ENCODE results near the gene FHL3.
"Not testable (repeated sequence)": the region's sequence is repeated elsewhere in the genome, so short reads cannot be mapped to it uniquely, and the experiment has no call there.

The FHL3 gene

DNA sequence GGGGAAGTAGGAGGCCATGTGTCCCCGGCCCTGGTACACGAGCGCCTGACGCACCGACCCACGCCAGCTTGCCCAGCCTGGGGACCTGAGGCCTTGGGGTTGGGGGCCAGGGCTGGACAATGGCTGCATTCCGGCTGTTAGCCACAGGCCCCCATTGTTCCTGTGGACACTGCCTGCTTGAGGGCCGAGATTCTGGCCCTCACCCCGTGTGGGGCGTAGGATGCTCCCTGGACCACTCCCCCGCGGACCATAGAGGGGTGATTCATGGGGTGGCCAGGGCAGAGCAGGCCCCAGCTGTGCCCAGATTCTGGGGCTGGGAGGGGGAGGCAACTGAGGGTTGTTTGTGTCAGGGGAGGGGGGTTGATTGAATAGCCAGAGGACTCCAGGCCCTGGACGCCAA, 29.6 kb upstream of the FHL3 start:
- no peak for DNase-seq (ENCODE audit: low read depth)

DNA sequence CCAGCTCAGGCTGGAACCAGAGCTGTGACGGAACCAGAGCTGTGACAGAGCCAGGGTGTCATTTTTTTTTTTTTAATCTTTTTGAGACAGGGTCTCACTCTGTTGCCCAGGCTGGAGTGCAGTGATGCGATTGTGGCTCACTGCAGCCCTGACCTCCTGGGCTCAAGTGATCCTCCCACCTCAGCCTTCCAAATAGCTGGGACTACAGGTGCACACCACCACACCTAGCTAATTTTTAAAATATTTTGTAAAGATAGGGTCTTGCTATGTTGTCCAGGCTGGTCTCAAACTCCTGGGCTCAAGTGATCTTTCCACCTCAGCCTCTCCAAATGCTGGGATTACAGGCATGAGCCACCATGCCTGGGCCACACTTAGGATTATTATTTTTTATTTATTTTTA, 27.7 kb upstream of the FHL3 start:
- not testable (repeated sequence) for DNase-seq (ENCODE audit: low read depth)

DNA sequence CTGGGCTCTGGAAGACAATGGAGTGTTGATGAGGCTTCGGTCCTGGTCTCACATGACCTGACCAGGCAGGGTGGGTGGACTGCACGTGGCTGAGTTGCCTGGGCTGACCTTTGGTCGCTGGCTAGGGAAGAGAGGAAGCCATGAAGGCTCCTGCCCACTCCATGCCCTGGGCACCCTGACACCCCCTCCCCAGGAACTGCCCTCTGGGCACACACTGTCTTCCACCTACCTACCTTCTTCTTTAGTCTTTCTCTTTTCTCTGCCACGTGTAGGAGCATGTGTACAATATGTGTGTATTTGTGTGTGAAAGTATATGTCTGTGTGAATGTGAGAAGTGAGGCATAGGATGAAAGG, 26.2 kb upstream of the FHL3 start:
- no peak for DNase-seq (ENCODE audit: low read depth)

DNA sequence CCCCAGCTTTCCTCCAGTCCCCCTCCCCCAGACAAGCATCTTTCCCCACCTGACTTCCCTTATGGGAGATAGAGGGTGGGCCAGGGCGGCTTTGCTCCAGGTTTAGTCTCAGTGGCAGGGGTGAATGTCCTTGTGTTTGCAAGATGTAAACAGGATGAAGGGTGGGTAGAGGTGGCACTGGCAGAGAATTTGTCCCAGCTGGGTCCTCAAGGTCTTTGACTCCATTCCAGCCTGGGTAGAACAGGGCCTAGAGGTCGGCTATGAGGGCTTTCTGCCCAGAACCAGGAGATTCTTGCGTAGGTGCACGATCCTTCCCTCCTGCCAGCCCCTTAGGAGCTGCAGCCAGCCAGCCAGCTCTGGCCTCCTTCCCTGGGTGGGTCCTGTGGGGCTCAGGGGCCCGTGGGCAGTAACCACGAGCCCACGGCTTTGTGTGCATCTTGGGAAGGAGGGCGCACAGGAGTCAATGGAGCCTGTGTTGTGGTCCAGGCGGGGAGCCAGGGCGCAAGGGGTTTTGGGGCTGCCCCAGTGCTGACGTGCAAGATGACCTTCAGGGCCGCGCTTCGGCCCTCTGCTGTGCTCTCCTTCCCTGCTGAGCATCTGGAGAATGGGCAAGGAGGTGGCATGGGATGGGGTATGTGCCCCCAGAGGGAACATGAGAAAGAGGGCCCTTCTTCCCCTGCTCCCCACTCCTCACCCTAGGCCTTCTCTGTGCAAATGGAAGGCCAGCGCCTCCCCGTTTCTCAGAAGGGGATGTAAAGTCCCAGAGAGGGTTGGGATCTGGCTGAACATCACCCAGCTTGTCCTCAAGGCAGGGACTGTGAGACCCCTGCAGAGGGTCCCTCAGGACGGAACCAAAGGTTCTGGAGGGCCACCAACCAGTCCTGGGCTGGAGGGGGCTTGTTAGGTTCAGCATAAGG, 25.5 kb upstream of the FHL3 start:
- DNase-seq (ENCODE audit: low read depth), result no peak

DNA sequence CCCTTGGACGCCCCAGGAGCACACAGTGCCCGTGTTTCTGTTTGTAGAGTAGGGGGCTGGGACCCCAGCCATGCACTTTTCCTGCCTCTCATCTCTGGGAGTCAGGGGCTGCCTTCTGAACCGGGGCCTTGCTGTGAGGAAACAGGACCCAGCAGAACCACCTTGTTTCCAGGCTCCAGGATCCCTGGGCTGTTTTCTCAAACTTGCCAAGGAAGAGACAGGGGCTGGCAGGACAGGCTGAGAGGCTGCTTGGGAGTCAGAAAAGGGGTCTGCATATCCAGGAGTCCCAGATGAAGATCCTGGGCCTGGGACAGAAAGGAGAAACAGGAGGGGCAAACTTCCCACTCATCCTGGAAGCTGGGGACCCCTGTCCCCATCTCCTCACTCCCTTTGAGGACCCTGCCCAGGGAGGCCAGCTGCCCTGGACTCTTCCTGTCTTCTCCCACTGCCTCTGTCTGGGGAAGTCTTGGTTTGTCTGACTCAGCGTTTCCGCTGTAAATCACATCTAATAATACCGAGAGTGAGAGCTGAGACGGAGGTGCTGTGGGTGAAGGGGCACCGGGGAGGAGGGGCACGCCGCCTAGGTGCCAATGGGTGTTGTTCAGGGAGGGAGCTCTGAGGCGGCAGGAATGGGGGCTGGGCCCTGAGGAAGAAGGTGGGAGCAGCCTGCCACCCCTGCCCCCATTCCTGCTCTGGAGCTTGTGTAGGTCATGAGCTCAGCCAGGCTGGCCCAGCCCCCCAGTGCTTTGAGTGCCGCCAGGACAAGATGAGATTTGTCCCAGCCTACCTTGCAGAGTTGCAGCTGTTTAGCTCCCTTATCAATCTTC, 24.6 kb upstream of the FHL3 start:
- DNase-seq (ENCODE audit: low read depth), result no peak

DNA sequence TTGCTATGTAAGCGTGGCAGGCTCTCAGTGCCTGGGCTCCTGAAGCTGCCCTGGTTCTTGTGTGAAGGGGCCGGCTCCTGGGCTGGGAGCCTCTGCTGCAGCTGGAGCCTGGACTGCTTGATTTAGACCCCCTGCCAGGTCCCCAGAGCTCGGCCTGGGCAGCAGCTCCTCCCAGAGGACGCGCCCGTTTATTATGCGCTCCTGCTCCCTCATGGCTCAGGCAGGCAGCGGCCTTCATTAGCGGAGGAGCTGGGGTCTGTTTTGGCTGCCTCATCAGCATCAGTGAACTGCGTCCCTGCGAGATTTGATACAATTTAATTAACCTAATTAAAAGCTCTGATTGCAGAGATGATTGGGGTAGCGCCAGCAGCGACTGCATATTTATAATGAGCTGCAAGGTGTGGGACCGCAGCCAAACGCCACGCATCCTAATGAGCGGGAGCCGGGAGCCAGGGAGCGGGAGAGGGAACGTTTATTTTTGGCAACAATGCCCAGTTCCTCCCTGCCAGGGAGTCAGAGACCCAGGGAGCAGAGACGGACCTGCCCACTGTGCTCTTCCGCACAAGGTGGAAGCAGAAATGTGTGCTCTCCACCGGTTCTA, 23.9 kb upstream of the FHL3 start:
- no peak for DNase-seq (ENCODE audit: low read depth)

DNA sequence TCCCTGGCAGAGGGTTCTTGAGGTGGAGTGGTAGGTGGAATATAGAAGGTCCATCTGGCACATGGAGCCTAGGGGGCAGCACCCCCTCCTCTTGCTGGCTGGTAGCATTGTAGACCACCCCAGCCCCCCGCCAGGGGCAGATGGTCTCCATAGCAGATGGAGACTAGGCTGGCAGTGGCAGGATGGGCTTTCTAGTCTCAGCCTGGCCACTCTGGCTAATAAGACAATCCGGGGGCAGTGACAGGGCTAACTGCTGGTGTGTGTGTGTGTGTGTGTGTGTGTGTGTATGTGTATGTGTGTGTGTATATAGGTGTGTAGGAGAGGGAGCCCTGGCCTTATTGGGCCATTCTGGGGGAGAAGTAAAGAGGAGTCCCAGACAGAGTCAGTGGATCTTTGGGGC, 23.4 kb upstream of the FHL3 start:
- DNase-seq (ENCODE audit: low read depth), result no peak

DNA sequence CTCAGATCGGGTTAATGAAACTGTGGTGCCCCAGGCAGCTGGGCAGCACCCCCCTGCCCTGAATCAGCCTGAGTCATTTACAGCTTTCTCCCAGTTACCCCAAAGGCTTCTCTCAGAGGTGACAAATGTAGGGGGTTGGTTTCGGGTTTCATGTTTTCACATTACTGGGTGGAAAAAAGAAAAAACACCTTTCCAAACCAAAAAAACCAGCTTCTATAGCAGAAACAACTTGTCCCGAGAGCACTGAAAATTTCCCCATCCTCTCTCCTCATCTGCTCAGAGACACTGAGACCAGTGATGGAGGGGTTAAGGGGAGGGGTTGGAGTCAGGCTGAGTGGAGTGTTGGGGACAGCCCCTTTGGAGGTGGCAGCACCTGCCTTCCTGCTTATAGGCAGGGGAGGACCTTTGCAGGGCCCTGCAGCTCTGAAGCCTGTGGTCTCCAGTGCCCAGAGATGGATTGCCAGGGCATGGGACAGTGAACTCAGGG, 22.8 kb upstream of the FHL3 start:
- no peak for DNase-seq (ENCODE audit: low read depth)

DNA sequence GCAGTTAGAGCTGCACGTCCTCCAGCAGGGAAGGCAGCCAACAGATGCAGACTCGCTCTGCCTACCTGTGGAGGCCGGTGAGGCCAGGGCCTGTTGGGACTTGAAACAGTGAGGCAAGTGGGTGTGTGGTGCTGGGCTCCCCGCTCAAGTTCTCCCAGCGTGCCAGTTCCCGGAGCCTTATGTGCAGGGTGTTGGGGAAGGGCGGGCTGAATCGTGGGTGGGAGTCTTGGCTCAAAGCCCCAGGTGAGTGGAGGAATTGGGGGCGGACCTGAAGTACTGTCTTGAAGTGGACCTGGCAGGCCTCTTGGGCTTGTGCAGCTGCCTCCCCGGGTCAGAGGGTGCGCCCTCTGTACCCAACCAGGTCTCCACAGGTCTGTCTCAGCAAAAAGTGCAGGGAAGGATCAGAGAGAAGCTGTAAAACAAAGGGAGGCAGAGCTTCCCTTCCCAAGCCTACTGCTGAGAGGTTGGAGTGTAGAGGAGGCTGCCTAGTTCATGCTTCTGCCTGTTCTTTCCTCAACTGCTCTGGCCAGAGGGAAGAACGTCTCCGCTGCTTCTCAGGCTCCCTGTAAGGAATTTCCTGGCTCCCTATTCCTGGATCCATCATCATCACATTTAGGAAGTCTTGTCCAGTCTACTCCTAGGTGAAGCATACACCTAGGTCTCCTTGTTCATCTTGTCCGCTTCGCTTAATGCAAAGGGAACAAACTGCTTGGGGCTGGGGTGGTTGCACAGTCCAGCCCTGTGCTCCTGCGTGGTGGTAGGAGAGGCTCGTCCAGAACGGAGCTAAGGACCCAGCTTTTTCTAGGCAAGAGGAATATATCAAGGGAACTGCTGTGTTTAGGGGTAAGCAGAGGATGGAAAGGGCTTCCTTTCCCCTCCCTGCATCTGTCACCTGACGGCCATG, 22.1 kb upstream of the FHL3 start:
- DNase-seq (ENCODE audit: low read depth), result no peak

DNA sequence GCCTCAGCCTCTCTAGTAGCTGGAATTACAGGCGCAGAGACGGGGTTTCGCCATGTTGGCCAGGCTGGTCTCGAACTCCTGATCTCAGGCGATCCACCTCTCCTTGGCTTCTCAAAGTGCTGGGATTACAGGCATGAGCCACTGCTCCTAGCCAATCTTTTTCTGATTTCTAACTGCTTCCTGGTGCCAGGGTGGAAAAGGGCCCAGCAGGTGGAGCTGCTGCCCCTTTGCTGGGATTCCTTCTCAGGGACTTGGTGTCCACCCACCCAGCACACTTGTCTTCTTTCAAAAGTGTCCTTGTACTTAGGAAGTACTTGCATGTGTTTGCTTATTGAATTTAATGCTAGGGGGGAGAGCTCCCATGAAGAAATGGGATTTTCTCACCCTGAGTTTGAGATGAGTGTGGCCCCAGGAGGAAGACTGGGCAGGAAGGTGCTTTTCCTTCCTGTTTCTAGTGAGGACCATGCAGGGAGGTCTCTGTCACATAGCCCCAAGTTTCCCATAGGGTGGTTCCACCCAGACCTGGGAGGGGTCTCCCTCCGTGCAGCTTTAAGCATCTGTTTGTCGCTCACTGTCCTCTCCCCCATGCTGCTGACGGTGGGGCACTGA, 21.4 kb upstream of the FHL3 start:
- no peak for DNase-seq (ENCODE audit: low read depth)

DNA sequence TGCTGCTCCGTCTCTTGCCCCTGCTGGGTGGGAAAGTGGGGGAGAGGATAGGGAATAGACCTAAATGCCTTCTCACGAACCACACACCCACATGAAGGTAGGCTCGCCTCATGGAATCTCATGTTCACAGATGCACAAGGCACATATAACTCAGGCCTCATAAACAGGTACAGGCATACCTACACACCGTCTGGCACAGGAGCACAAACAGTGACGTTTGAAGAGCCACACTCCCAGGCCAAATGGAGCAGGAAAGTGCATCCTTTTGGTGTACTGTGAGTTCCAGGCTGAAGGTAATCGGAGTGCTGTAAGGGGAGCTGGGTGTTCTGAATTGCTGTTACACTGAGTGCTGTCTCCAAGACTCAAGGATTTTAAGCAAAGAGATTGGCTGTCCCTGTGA, 20.4 kb upstream of the FHL3 start:
- no peak for DNase-seq (ENCODE audit: low read depth)

DNA sequence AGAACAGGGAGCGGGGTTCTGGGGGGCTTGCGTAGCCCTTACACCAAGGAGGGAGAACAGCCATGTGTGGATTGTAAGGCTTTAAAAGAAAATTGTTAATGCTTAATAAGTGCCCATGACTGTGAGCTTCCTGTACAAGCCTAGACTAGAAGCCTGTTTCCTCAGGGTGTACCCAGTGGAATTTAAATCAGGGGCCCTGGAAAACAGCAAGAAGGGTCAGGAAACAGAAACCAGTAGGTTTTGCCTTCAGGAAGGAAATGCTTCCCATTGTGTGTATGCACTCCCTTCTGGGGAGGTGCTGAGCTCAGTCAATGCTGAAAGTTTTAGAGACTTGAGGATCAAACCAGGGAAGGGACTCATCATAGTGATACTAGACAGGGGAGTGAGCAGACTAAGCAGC, 19.9 kb upstream of the FHL3 start:
- no peak for DNase-seq (ENCODE audit: low read depth)

DNA sequence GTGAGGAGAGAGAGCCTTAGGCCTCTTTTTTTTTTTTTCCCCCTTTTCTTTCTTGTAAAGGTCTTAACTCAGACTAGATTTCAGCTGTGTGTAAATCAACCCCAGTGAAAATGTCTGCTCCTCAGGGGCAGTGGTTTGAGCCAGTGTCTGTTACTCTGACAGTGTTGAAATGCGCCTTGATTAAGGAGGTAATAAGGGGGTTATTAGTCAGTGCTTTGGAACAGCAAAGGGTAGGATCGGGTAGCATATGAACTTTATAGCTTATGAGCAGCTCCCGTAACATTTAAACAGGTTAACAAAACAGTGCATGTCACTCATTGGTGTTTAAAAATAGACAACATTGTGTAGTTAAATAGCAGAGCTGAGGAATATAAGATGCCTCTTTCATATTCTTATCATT, 17.5 kb upstream of the FHL3 start:
- DNase-seq (ENCODE audit: low read depth), result no peak

DNA sequence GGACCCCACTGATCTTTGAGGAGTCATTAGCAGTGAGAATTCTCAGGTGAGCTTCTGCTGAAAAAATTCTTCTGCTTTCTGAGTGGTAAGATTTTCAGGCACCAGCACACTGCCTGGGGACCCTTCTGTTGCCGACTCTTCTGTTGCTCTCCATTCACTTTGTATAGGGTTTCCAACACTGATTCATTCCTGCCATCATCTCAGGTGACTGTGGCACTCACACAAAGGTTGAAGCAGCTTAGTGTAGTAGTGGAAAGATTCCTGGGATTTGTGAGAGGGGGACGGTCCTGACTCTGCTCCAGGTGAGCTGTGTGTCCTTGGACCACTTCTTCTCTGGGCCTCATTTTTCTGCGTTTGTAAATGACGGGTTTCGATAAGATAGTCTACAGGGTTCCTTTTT, 16.7 kb upstream of the FHL3 start:
- no peak for DNase-seq (ENCODE audit: low read depth)

DNA sequence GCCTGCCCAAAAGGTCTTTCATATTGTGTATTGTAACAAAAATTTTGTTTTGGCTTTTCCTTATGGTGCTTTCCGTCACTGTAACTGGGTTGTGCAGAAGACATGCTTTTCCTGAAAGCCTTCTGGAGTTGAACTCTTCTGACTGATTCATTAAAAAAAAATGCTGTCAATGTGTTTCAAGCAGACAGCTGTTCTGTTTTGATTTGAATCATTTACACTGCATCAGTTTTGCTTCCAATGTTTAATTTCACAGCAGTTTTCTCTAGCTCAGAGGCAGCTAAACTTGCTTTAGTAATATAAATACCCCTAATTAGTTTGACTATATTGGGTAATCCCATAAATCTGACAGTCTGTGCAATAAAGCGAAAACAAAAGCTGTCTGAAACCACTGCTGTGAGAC, 15.1 kb upstream of the FHL3 start:
- DNase-seq (ENCODE audit: low read depth), result no peak

DNA sequence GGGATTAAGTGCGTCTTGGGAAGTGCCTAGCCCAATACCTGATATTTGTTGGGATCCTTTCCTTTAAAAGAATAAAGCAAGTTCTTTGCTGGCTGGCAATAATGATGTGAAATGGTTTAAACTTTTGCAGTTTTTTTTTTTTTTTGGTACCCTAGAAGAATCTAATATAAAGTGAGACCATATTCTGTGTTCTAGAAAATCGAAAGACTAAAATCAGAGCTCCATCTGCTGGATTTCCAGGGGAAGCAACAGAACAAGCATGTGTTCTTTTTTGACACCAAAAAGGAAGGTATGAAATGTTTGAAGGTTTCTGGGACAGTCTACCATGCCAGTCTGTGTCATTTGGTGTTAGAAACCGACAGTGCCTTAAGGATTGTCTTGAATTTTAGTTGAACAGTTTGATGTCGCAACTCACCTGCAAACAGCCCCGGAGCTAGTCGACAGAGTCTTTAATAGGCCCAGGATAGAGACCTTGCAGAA, 13.6 kb upstream of the FHL3 start:
- no peak for DNase-seq (ENCODE audit: low read depth)

DNA sequence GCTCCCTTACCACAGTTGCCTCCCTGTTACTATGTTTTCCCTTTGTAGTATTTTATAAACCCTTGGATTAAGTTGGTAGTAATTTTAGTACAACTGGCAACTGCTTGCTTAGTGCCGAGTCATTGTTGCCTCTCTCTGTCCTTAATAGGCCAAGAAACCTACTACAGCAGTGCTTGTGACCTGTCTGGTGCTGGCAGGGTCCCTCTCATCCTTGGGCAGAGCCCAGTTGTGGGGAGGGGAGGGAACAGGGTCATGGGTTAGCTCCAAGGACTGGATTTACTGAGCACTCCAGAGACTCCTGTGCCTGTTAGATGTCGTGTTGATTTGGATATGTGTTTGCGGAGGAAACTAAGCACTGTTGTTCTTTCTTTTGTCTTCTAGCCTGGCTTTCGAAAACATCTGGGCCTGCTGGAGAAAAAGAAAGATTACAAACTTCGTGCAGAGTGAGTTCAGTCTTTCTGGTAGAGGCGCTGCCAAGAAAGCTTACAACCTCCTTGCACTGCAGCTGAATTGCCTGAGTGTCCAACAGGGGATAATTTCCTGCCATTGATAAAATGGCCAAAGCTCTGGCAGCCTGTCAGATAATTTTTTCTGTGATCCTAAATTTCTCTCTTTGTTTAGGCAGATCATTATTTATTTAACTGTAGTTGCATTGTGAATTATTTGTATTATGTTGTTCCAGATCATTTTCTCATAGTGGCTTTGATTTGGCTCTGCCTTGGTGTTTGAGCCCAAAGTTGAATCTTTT, 10.8 kb upstream of the FHL3 start:
- DNase-seq (ENCODE audit: low read depth), result no peak

DNA sequence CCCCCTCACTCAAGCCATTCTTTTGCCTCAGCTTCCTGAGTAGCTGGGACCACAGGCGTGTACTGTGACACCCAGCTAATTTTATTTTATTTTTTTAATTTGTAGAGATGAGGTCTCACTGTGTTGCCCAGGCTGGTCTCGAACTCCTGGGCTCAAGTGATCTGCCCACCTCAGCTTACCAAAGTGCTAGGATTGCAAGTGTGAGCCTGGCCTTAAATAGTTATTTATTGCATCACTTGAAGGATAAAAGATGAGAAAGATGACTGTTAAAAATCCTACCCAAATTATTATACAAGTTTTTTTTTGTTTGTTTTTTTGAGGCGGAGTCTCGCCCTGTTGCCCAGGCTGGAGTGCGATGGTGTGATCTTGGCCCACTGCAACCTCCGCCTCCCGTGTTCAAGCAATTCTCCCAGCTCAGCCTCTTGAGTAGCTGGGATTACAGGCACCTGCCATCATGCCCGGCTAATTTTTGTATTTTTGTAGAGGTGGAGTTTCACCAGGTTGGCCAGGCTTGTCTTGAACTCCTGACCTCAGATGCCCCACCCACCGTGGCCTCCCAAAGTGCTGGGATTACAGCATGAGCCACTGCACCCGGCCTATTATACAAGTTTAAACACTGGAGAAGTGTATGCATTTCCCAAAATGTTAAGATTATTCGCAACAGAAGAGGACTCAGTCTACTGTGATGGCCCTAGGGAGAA, 9.6 kb upstream of the FHL3 start:
- no peak for DNase-seq (ENCODE audit: low read depth)

DNA sequence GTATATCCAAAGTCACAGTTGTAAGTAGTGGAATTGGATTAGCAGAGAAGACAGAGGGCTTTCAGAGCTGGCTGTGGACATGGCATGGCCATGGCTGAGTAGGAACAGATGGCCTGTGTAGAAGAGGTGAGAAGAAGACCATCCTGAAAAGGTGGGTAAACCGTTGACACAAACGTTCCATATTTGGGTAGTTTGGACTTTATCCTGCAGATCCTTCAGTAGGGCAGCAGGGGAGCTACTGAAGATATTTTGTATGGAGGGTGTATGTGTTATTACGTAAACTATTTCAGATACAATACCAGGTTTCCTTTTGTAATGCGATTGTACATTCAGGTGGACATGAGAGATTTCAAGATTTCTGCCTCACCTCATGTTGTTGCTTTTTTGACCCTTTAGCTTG, 8.9 kb upstream of the FHL3 start:
- DNase-seq (ENCODE audit: low read depth), result no peak

DNA sequence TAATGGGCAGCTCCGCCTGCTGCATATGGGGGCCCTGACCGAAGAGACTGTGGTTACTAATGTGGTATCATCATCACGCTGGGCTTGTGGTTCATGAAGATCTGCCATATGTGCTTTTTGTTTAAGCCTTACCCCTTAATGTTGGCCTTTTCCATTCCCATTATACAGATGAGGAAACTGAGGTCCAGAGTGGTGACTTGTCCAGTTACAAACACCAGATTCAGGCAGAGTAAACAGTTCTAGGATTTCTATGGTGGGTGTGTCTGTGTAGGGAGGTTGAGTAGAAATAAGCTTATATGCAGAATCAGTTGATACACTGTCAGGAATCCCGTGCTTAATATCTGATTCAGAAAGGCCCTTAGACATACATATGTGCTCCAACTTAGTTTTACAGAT, 7.9 kb upstream of the FHL3 start:
- DNase-seq (ENCODE audit: low read depth), result no peak
